ENCODE data around the gene EEPD1.
A peak's percentile ranks its signal among the peaks of the same experiment; 100 is the strongest.

The EEPD1 gene

GRCh38 chr7:36280840-36281812 lies 128.1 kb downstream of the EEPD1 start:
- DNase-seq (ENCODE audit: low read depth), result no peak
- no peak for TF ChIP-seq CTCF (IDR thresholded peaks at IDR 0.05; ENCODE audit: low read depth, low read length, missing control alignments)
- no peak overlapping the region for H3K4me3 ChIP-seq (ENCODE audit: low read depth, low read length)

- TF ChIP-seq CTCF (IDR thresholded peaks at IDR 0.05; ENCODE audit: low read depth, low read length, missing control alignments), result no peak
- DNase-seq (ENCODE audit: low read depth), result no peak
These were observed 129.1 kb downstream of the EEPD1 start for GRCh38 chr7:36281945-36282717.

GRCh38 chr7:36283181-36283580 lies 130.1 kb downstream of the EEPD1 start:
- no peak overlapping the region for H3K4me3 ChIP-seq (ENCODE audit: low read depth, low read length)
- TF ChIP-seq CTCF (IDR thresholded peaks at IDR 0.05; ENCODE audit: low read depth, low read length, missing control alignments), result no peak
- DNase-seq (ENCODE audit: low read depth), result no peak

More at GRCh38 chr7:36281945-36282717, 129.1 kb downstream of the EEPD1 start:
- no peak overlapping the region for H3K4me3 ChIP-seq (ENCODE audit: low read depth, low read length)

GRCh38 chr7:36283711-36284130 lies 130.7 kb downstream of the EEPD1 start:
- no peak overlapping the region for H3K4me3 ChIP-seq (ENCODE audit: low read depth, low read length)
- TF ChIP-seq CTCF (IDR thresholded peaks at IDR 0.05; ENCODE audit: low read depth, low read length, missing control alignments), result peak; percentile 13
- no peak for DNase-seq (ENCODE audit: low read depth)

- H3K4me3 ChIP-seq (ENCODE audit: low read depth, low read length), result no peak overlapping the region
- TF ChIP-seq CTCF (IDR thresholded peaks at IDR 0.05; ENCODE audit: low read depth, low read length, missing control alignments), result no peak
- no peak for DNase-seq (ENCODE audit: low read depth)
These were observed 131.5 kb downstream of the EEPD1 start for GRCh38 chr7:36284456-36285090.

- no peak overlapping the region for H3K4me3 ChIP-seq (ENCODE audit: low read depth, low read length)
- no peak for DNase-seq (ENCODE audit: low read depth)
- no peak for TF ChIP-seq CTCF (IDR thresholded peaks at IDR 0.05; ENCODE audit: low read depth, low read length, missing control alignments)
These were observed 132.2 kb downstream of the EEPD1 start for GRCh38 chr7:36285276-36285675.

All from GM12864 (cell line).